Measurements from ENCODE around the gene ZNF211.

- TF ChIP-seq, protein P1, sequence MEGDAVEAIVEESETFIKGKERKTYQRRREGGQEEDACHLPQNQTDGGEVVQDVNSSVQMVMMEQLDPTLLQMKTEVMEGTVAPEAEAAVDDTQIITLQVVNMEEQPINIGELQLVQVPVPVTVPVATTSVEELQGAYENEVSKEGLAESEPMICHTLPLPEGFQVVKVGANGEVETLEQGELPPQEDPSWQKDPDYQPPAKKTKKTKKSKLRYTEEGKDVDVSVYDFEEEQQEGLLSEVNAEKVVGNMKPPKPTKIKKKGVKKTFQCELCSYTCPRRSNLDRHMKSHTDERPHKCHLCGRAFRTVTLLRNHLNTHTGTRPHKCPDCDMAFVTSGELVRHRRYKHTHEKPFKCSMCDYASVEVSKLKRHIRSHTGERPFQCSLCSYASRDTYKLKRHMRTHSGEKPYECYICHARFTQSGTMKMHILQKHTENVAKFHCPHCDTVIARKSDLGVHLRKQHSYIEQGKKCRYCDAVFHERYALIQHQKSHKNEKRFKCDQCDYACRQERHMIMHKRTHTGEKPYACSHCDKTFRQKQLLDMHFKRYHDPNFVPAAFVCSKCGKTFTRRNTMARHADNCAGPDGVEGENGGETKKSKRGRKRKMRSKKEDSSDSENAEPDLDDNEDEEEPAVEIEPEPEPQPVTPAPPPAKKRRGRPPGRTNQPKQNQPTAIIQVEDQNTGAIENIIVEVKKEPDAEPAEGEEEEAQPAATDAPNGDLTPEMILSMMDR (conservative IDR thresholded peaks at IDR 0.05; ENCODE audit: low read depth, low read length): no peak
- TF ChIP-seq EZH2phosphoT487 (IDR thresholded peaks at IDR 0.05; ENCODE audit: borderline replicate concordance, low read length): no peak
These were observed 21.9 kb upstream of the ZNF211 start for GRCh38 chr19:57611113-57611512.

Data from PC-3 (cell line).